C4-2B (cell line): ENCODE data around the gene A1CF.

Source experiments
- ZFX ChIP-seq: fragments of 450-650 bp; IDR thresholded peaks from 2 replicates; pipeline ENCODE4 v1.6.1; 2017
- TF ChIP-seq, protein P1 (sequence below): fragments of 450-650 bp; conservative IDR thresholded peaks from 2 replicates; pipeline ENCODE4 v1.5.1; 2017; ENCODE audit warnings: mild to moderate bottlenecking

DNA sequence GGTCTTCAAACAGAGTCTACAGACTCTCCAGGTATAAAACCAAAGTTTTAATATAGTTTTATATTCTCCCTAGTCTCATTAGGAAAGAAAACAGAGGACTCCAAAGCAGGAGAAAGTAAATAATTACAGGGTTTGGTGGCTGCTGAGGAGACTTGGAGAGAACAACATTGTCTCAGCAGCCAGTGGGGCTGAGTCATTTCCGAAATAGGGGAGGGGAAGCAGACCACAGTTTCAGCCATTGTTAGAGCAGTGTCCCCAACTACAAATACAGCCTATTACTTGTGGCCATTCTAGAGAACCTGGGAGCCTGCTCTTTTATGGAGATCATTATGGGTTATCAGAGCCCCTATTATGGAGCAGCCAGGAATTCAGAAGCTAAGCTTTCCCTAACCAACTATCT is 44.2 kb upstream of the A1CF start:
- TF ChIP-seq, protein P1, sequence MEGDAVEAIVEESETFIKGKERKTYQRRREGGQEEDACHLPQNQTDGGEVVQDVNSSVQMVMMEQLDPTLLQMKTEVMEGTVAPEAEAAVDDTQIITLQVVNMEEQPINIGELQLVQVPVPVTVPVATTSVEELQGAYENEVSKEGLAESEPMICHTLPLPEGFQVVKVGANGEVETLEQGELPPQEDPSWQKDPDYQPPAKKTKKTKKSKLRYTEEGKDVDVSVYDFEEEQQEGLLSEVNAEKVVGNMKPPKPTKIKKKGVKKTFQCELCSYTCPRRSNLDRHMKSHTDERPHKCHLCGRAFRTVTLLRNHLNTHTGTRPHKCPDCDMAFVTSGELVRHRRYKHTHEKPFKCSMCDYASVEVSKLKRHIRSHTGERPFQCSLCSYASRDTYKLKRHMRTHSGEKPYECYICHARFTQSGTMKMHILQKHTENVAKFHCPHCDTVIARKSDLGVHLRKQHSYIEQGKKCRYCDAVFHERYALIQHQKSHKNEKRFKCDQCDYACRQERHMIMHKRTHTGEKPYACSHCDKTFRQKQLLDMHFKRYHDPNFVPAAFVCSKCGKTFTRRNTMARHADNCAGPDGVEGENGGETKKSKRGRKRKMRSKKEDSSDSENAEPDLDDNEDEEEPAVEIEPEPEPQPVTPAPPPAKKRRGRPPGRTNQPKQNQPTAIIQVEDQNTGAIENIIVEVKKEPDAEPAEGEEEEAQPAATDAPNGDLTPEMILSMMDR, result no peak
- no peak for TF ChIP-seq ZFX
